HepG2 (cell line): ENCODE data around the gene TMEM59. TPM values are rescaled to one million over a fixed set of nuclear protein-coding genes. Genes with fewer than 3 reads are reported as not detected.

Experiments
- DMAP1 ChIP-seq: IDR thresholded peaks from 2 replicates; pipeline ENCODE4 v1.6.1; 2016
- HNF4A ChIP-seq: sonication (generic); formaldehyde crosslinking; IDR thresholded peaks from 2 replicates; pipeline ENCODE4 v1.4.0; 2020; ENCODE audit warnings: missing genetic modification reagents
- KMT2A ChIP-seq: sonication (generic); formaldehyde crosslinking; IDR thresholded peaks from 2 replicates; pipeline ENCODE4 v1.4.0; 2020; ENCODE audit warnings: missing genetic modification reagents
- MEF2D ChIP-seq: sonication (generic); formaldehyde crosslinking; IDR thresholded peaks from 2 replicates; pipeline ENCODE4 v1.5.1; 2020; ENCODE audit warnings: mild to moderate bottlenecking, missing genetic modification reagents
- MIXL1 ChIP-seq: IDR thresholded peaks from 2 replicates; pipeline ENCODE4 v1.6.1; 2016
- NFYC ChIP-seq: IDR thresholded peaks from 2 replicates; pipeline ENCODE4 v1.6.1; 2016; ENCODE audit warnings: missing genetic modification reagents, missing compliant biosample characterization
- SOX13 ChIP-seq, 3 experiments: fragments of 450-650 bp in 1 of 3; sonication (generic) in 1 of 3; formaldehyde crosslinking in 1 of 3; IDR thresholded peaks in 2 of 3; conservative IDR thresholded peaks in 1 of 3; 2 replicates each; pipeline versions ENCODE4 v1.5.0 to v1.6.1; 2016 to 2020; ENCODE audit warnings: antibody characterized with exemption in 1 of 3, mild to moderate bottlenecking in 1 of 3, missing compliant biosample characterization in 1 of 3, missing genetic modification reagents in 1 of 3, moderate library complexity in 1 of 3
- ZNF34 ChIP-seq: sonication (generic); formaldehyde crosslinking; IDR thresholded peaks from 2 replicates; pipeline ENCODE4 v1.4.0; 2020; ENCODE audit warnings: mild to moderate bottlenecking, missing genetic modification reagents, borderline replicate concordance
- ZNF350 ChIP-seq: sonication (generic); formaldehyde crosslinking; IDR thresholded peaks from 2 replicates; pipeline ENCODE4 v1.4.0; 2020; ENCODE audit warnings: mild to moderate bottlenecking, low read depth, missing genetic modification reagents, borderline replicate concordance
- ZNF556 ChIP-seq: sonication (generic); formaldehyde crosslinking; IDR thresholded peaks from 2 replicates; pipeline ENCODE4 v1.4.0; 2020; ENCODE audit warnings: mild to moderate bottlenecking, missing genetic modification reagents, borderline replicate concordance
- ZNF761 ChIP-seq: sonication (generic); formaldehyde crosslinking; conservative IDR thresholded peaks from 2 replicates; pipeline ENCODE4 v1.4.0; 2020; ENCODE audit warnings: mild to moderate bottlenecking, missing genetic modification reagents
- polyA plus RNA-seq, 8 experiments: library from polyadenylated mRNA; depleted of rRNA in 3 of 8; stranded (reverse) in 7 of 8; unstranded in 1 of 8; fragments of >200 nt; fragmentation: Illumina TruSeq in 4 of 8; extraction: Trizol in 4 of 8; gene quantifications; 2 replicates each; pipeline versions ENCODE4 v1.2.1 to v1.2.3, GENCODE V29; 2011 to 2016; ENCODE audit warnings: low read depth in 4 of 8, missing spikeins in 1 of 8, mixed read lengths in 1 of 8; ENCODE audit not compliant: insufficient read depth in 1 of 8
- total RNA-seq, 5 experiments: library from RNA; depleted of rRNA; stranded (reverse); fragments of >200 nt; fragmentation: Illumina TruSeq; extraction: Trizol; gene quantifications; 2 replicates each; pipeline ENCODE4 v1.2.3, GENCODE V29; 2016; ENCODE audit warnings: low read depth in 1 of 5
- TF ChIP-seq, protein P1 (sequence below): sonication (generic); formaldehyde crosslinking; IDR thresholded peaks from 2 replicates; pipeline ENCODE4 v1.5.1; 2020; ENCODE audit warnings: mild to moderate bottlenecking, missing genetic modification reagents, borderline replicate concordance
- TF ChIP-seq, protein P2 (sequence below): sonication (generic); formaldehyde crosslinking; IDR thresholded peaks from 2 replicates; pipeline ENCODE4 v1.5.0; 2020; ENCODE audit warnings: missing genetic modification reagents
- TF ChIP-seq, protein P3 (sequence below): sonication (generic); formaldehyde crosslinking; IDR thresholded peaks from 2 replicates; pipeline ENCODE4 v1.4.0; 2020; ENCODE audit warnings: missing genetic modification reagents
- TF ChIP-seq, protein P4 (sequence below): IDR thresholded peaks from 2 replicates; pipeline ENCODE4 v1.6.1; 2016; ENCODE audit warnings: missing genetic modification reagents, missing compliant biosample characterization
- TF ChIP-seq, protein P5 (sequence below): IDR thresholded peaks from 2 replicates; pipeline ENCODE4 v1.6.1; 2012; ENCODE audit warnings: inconsistent platforms
- TF ChIP-seq, protein P6 (sequence below): sonication (generic); formaldehyde crosslinking; conservative IDR thresholded peaks from 2 replicates; pipeline ENCODE4 v1.8.1; 2023; ENCODE audit warnings: missing genetic modification reagents

Gene TMEM59
- total and polyA plus RNA-seq, 2 of the 13 experiments (the other 11 are each of a cell fraction or from before 2014, with no cell fraction given) = 147 to 363 TPM

DNA sequence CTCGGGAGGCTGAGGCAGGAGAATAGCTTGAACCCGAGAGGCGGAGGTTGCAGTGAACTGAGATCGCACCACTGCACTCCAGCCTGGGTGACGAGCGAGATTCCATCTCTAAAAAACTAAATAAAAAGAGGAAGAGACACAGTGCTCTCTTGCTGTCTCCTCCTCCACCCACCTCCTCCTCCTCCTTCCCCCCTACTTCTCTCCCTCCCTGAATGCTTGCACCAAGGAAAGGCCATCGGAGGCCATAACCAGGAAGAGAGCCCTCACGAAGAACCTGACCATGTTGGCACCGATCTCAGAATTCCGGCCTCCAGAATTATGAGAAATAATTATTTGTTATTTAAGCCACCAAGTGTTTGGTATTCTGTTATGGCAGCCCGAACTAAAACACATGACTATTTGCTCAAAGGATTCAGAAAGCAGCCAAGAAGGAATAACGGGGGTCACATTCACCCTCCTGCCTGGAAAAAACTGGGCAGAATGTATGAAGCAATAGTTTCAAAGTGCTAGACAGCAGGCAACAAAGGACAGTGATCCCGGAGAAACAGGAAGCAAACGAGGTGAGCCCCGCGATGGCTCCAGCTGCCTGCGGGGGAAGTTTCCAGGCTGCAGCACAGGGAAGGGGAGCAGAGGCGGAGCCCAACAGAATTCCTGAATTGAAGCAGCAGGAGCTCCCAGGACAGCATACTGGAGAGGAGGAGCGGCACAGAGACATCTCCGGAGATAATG, 70.8 kb downstream of the TMEM59 start (continued):
- TF ChIP-seq SOX13 (IDR thresholded peaks at IDR 0.05) (no peak), SOX13 (CRISPR knock-in tag; conservative IDR thresholded peaks at IDR 0.05 in 1 of 2, IDR thresholded peaks at IDR 0.05 in 1 of 2) (peak in 1 of 2 experiments; percentile 50; a peak in 2 of 4 replicates), ZNF350 (CRISPR knock-in tag) (peak; percentile 45; the same call in 1 of the 2 replicates), ZNF761 (CRISPR knock-in tag) (no peak), MIXL1 (CRISPR knock-in tag) (peak; percentile 43; the same call in 1 of the 2 replicates), ZNF556 (CRISPR knock-in tag) (peak; percentile 100), HNF4A (CRISPR knock-in tag) (peak; percentile 61), DMAP1 (CRISPR knock-in tag) (peak; percentile 61; the same call in 1 of the 2 replicates), KMT2A (CRISPR knock-in tag) (peak; percentile 62; the same call in 1 of the 2 replicates), NFYC (CRISPR knock-in tag) (0 out of 2 replicates have a peak, but pooled peaks have one; percentile 22), ZNF34 (CRISPR knock-in tag) (0 out of 2 replicates have a peak, but pooled peaks have one; percentile 16), MEF2D (CRISPR knock-in tag) (no peak)
- TF ChIP-seq, protein P1, sequence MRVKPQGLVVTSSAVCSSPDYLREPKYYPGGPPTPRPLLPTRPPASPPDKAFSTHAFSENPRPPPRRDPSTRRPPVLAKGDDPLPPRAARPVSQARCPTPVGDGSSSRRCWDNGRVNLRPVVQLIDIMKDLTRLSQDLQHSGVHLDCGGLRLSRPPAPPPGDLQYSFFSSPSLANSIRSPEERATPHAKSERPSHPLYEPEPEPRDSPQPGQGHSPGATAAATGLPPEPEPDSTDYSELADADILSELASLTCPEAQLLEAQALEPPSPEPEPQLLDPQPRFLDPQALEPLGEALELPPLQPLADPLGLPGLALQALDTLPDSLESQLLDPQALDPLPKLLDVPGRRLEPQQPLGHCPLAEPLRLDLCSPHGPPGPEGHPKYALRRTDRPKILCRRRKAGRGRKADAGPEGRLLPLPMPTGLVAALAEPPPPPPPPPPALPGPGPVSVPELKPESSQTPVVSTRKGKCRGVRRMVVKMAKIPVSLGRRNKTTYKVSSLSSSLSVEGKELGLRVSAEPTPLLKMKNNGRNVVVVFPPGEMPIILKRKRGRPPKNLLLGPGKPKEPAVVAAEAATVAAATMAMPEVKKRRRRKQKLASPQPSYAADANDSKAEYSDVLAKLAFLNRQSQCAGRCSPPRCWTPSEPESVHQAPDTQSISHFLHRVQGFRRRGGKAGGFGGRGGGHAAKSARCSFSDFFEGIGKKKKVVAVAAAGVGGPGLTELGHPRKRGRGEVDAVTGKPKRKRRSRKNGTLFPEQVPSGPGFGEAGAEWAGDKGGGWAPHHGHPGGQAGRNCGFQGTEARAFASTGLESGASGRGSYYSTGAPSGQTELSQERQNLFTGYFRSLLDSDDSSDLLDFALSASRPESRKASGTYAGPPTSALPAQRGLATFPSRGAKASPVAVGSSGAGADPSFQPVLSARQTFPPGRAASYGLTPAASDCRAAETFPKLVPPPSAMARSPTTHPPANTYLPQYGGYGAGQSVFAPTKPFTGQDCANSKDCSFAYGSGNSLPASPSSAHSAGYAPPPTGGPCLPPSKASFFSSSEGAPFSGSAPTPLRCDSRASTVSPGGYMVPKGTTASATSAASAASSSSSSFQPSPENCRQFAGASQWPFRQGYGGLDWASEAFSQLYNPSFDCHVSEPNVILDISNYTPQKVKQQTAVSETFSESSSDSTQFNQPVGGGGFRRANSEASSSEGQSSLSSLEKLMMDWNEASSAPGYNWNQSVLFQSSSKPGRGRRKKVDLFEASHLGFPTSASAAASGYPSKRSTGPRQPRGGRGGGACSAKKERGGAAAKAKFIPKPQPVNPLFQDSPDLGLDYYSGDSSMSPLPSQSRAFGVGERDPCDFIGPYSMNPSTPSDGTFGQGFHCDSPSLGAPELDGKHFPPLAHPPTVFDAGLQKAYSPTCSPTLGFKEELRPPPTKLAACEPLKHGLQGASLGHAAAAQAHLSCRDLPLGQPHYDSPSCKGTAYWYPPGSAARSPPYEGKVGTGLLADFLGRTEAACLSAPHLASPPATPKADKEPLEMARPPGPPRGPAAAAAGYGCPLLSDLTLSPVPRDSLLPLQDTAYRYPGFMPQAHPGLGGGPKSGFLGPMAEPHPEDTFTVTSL (CRISPR knock-in tag) = peak; percentile 35; the same call in 1 of the 2 replicates
- TF ChIP-seq, protein P2, sequence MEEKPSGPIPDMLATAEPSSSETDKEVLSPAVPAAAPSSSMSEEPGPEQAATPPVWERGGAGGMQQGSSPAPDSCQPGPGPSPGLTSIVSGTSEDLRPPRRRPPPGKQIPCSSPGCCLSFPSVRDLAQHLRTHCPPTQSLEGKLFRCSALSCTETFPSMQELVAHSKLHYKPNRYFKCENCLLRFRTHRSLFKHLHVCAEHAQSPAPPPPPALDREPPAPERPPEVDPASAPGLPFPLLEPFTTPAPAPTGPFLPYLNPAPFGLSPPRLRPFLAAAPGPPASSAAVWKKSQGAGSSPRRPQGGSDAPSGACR (CRISPR knock-in tag) = 0 out of 2 replicates have a peak, but pooled peaks have one; percentile 16
- TF ChIP-seq, protein P3, sequence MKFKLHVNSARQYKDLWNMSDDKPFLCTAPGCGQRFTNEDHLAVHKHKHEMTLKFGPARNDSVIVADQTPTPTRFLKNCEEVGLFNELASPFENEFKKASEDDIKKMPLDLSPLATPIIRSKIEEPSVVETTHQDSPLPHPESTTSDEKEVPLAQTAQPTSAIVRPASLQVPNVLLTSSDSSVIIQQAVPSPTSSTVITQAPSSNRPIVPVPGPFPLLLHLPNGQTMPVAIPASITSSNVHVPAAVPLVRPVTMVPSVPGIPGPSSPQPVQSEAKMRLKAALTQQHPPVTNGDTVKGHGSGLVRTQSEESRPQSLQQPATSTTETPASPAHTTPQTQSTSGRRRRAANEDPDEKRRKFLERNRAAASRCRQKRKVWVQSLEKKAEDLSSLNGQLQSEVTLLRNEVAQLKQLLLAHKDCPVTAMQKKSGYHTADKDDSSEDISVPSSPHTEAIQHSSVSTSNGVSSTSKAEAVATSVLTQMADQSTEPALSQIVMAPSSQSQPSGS (CRISPR knock-in tag) = 0 out of 2 replicates have a peak, but pooled peaks have one; percentile 23
- TF ChIP-seq, protein P4, sequence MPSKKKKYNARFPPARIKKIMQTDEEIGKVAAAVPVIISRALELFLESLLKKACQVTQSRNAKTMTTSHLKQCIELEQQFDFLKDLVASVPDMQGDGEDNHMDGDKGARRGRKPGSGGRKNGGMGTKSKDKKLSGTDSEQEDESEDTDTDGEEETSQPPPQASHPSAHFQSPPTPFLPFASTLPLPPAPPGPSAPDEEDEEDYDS (CRISPR knock-in tag) = 0 out of 2 replicates have a peak, but pooled peaks have one; percentile 11
- TF ChIP-seq, protein P5, sequence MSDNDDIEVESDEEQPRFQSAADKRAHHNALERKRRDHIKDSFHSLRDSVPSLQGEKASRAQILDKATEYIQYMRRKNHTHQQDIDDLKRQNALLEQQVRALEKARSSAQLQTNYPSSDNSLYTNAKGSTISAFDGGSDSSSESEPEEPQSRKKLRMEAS = peak; percentile 50
- TF ChIP-seq, protein P6, sequence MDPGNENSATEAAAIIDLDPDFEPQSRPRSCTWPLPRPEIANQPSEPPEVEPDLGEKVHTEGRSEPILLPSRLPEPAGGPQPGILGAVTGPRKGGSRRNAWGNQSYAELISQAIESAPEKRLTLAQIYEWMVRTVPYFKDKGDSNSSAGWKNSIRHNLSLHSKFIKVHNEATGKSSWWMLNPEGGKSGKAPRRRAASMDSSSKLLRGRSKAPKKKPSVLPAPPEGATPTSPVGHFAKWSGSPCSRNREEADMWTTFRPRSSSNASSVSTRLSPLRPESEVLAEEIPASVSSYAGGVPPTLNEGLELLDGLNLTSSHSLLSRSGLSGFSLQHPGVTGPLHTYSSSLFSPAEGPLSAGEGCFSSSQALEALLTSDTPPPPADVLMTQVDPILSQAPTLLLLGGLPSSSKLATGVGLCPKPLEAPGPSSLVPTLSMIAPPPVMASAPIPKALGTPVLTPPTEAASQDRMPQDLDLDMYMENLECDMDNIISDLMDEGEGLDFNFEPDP (CRISPR knock-in tag) = no peak
